ENCODE results near the gene FBN2.

DNA sequence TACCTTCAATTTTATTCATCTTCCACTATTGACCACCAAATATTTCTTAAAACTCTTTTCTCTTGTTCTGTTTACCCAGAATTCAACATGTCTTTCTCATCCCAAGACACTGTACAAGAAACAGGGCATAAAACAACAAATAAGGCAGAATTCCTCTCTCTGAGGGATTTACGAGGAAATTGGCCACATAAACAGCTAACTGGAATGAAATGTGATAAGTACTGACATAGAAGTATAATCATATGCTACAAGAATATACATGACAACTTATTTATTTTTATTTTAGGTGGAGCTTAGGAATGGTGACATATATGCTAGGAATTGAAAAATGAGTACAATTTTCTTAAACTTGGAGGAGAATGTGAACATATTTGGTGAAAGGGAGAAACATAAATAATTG lies 48.8 kb upstream of the FBN2 start:
- TF ChIP-seq, protein P1, sequence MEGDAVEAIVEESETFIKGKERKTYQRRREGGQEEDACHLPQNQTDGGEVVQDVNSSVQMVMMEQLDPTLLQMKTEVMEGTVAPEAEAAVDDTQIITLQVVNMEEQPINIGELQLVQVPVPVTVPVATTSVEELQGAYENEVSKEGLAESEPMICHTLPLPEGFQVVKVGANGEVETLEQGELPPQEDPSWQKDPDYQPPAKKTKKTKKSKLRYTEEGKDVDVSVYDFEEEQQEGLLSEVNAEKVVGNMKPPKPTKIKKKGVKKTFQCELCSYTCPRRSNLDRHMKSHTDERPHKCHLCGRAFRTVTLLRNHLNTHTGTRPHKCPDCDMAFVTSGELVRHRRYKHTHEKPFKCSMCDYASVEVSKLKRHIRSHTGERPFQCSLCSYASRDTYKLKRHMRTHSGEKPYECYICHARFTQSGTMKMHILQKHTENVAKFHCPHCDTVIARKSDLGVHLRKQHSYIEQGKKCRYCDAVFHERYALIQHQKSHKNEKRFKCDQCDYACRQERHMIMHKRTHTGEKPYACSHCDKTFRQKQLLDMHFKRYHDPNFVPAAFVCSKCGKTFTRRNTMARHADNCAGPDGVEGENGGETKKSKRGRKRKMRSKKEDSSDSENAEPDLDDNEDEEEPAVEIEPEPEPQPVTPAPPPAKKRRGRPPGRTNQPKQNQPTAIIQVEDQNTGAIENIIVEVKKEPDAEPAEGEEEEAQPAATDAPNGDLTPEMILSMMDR (IDR thresholded peaks at IDR 0.05), result no peak
- no peak for TF ChIP-seq POLR2A (IDR thresholded peaks at IDR 0.05)

All from heart left ventricle (tissue), 13 donors.